IPS-15b (cell line): ENCODE data around the gene PHRF1.

Experiments
- H3K27me3 ChIP-seq: one replicate; pipeline ENCODE4 v1.6.1; 2013; ENCODE audit warnings: low read length; ENCODE audit not compliant: control insufficient read depth, insufficient read depth
- H3K36me3 ChIP-seq: one replicate; pipeline ENCODE4 v1.6.1; 2013; ENCODE audit warnings: low read length; ENCODE audit not compliant: control insufficient read depth, insufficient read depth
- H3K4me1 ChIP-seq: one replicate; pipeline ENCODE4 v1.6.1; 2013; ENCODE audit warnings: mild to moderate bottlenecking, low read length; ENCODE audit not compliant: control insufficient read depth, insufficient read depth
- H3K4me3 ChIP-seq: one replicate; pipeline ENCODE4 v1.5.1; 2013; ENCODE audit warnings: low read depth, low read length
- H3K9ac ChIP-seq: one replicate; pipeline ENCODE4 v1.6.1; 2013; ENCODE audit warnings: low read depth, mild to moderate bottlenecking, low read length
- H3K9me3 ChIP-seq: one replicate; pipeline ENCODE4 v1.6.1; 2013; ENCODE audit warnings: mild to moderate bottlenecking, low read length; ENCODE audit not compliant: control insufficient read depth, insufficient read depth

Gene PHRF1

GRCh38 chr11:533586-534395 lies 42.5 kb upstream of the PHRF1 start:
- Histone ChIP-seq H3K4me1 (no peaks in the 10 kb centered on the region), H3K36me3 (peaks cover 23% of the 10 kb centered on the region), H3K27me3 (peaks cover 5% of the 10 kb centered on the region), H3K9me3 (no peaks in the 10 kb centered on the region), H3K4me3 (peak overlapping the region; percentile 64), H3K9ac (no peak overlapping the region)

- no peaks in the 10 kb centered on the region for H3K4me1 ChIP-seq
- H3K9ac ChIP-seq: peak overlapping the region; percentile 65
- H3K27me3 ChIP-seq: peaks cover 5% of the 10 kb centered on the region
- H3K4me3 ChIP-seq: peak overlapping the region; percentile 64
- H3K36me3 ChIP-seq: peaks cover 23% of the 10 kb centered on the region
- H3K9me3 ChIP-seq: no peaks in the 10 kb centered on the region
Measured at GRCh38 chr11:534396-535209, 41.7 kb upstream of the PHRF1 start.

- H3K9ac ChIP-seq: no peak overlapping the region
- no peaks in the 10 kb centered on the region for H3K9me3 ChIP-seq
- H3K4me3 ChIP-seq: peak overlapping the region; percentile 64
- H3K4me1 ChIP-seq: no peaks in the 10 kb centered on the region
- H3K27me3 ChIP-seq: peaks cover 5% of the 10 kb centered on the region
- peaks cover 22% of the 10 kb centered on the region for H3K36me3 ChIP-seq
Measured at GRCh38 chr11:535210-535518, 41.1 kb upstream of the PHRF1 start.

GRCh38 chr11:535519-536454 lies 40.5 kb upstream of the PHRF1 start, which contains the start of gene HRAS:
HRAS (minus strand) TSS chr11:535576.
- Histone ChIP-seq H3K36me3 (peaks cover 21% of the 10 kb centered on the region), H3K4me3 (peak within 1 kb of the TSS; percentile 70), H3K27me3 (peaks cover 5% of the 10 kb centered on the region), H3K9ac (peak within 1 kb of the TSS; percentile 65), H3K4me1 (no peaks in the 10 kb centered on the region), H3K9me3 (no peaks in the 10 kb centered on the region)

- peaks cover 20% of the 10 kb centered on the region for H3K36me3 ChIP-seq
- no peaks in the 10 kb centered on the region for H3K4me1 ChIP-seq
Measured at GRCh38 chr11:536841-537621, 39.2 kb upstream of the PHRF1 start, which contains the start of gene LRRC56. LRRC56 (plus strand) TSS chr11:537527; CDS start chr11:540685, 3,158 bp downstream.

GRCh38 chr11:537622-538430 lies 38.4 kb upstream of the PHRF1 start:
- Histone ChIP-seq H3K4me1 (no peaks in the 10 kb centered on the region), H3K36me3 (peaks cover 12% of the 10 kb centered on the region), H3K4me3 (peak overlapping the region; percentile 70), H3K9ac (no peak overlapping the region), H3K27me3 (peaks cover 5% of the 10 kb centered on the region), H3K9me3 (no peaks in the 10 kb centered on the region)

More at GRCh38 chr11:536841-537621, 39.2 kb upstream of the PHRF1 start, which contains the start of gene LRRC56:
- H3K27me3 ChIP-seq: peaks cover 5% of the 10 kb centered on the region
- H3K4me3 ChIP-seq: peak within 1 kb of the TSS; percentile 70
- no peaks in the 10 kb centered on the region for H3K9me3 ChIP-seq
- H3K9ac ChIP-seq: no peak within 1 kb of the TSS

- H3K9me3 ChIP-seq: no peaks in the 10 kb centered on the region
- peaks cover 5% of the 10 kb centered on the region for H3K27me3 ChIP-seq
- peaks cover 4% of the 10 kb centered on the region for H3K36me3 ChIP-seq
- H3K4me3 ChIP-seq: no peak overlapping the region
- H3K9ac ChIP-seq: no peak overlapping the region
- no peaks in the 10 kb centered on the region for H3K4me1 ChIP-seq
Measured at GRCh38 chr11:538431-539051, 37.7 kb upstream of the PHRF1 start.

- no peaks in the 10 kb centered on the region for H3K36me3 ChIP-seq
- no peak overlapping the region for H3K9ac ChIP-seq
- peaks cover 5% of the 10 kb centered on the region for H3K27me3 ChIP-seq
- no peaks in the 10 kb centered on the region for H3K9me3 ChIP-seq
- no peaks in the 10 kb centered on the region for H3K4me1 ChIP-seq
- H3K4me3 ChIP-seq: no peak overlapping the region
Measured at GRCh38 chr11:539971-540481, 36.2 kb upstream of the PHRF1 start.

- Histone ChIP-seq H3K4me3 (no peak overlapping the region), H3K4me1 (no peaks in the 10 kb centered on the region), H3K9me3 (no peaks in the 10 kb centered on the region), H3K36me3 (no peaks in the 10 kb centered on the region), H3K9ac (no peak overlapping the region), H3K27me3 (peaks cover 5% of the 10 kb centered on the region)
Measured at GRCh38 chr11:540583-541432, 35.5 kb upstream of the PHRF1 start.
